LNCAP (cell line): ENCODE measurements around the gene SLC7A9.

Source experiments
- CTCF ChIP-seq: fragments of 450-650 bp; IDR thresholded peaks from 2 replicates; pipeline ENCODE4 v1.5.1; 2017; ENCODE audit warnings: mild to moderate bottlenecking

The SLC7A9 gene

GRCh38 chr19:32824916-32825608 lies 44.5 kb downstream of the SLC7A9 start:
- no peak for TF ChIP-seq CTCF

GRCh38 chr19:32824191-32824751 lies 45.3 kb downstream of the SLC7A9 start:
- no peak for TF ChIP-seq CTCF

- no peak for TF ChIP-seq CTCF
Observed at GRCh38 chr19:32823747-32824102, 45.8 kb downstream of the SLC7A9 start.

GRCh38 chr19:32822916-32823746 lies 46.4 kb downstream of the SLC7A9 start:
- no peak for TF ChIP-seq CTCF

GRCh38 chr19:32819419-32820400 lies 49.9 kb downstream of the SLC7A9 start:
- no peak for TF ChIP-seq CTCF

- no peak for TF ChIP-seq CTCF
Observed at GRCh38 chr19:32818536-32818935, 51.0 kb downstream of the SLC7A9 start.
